ENCODE measurements around the gene FBXO10.

GRCh38 chr9:37559125-37559524, 17.1 kb downstream of the FBXO10 start:
- TF ChIP-seq CTCF (IDR thresholded peaks at IDR 0.05; ENCODE audit: low read length) (no peak), EZH2phosphoT487 (IDR thresholded peaks at IDR 0.05; ENCODE audit: low read length) (no peak)
